Cardiac fibroblast (primary cell): Measurements from ENCODE around the gene ACE2.

Source experiments
- DNase-seq, 2 donors: peaks; one replicate each; pipeline versions ENCODE4 v3.0.0 to v3.0.0-alpha.2; 2010; ENCODE audit warnings: low read depth in 2 of 2
- H3K4me3 ChIP-seq, 2 donors: replicated peaks in 1 of 2; 1 replicate in 1 of 2; 2 replicates in 1 of 2; pipeline ENCODE4 v1.5.1; 2011; ENCODE audit warnings: low read depth in 2 of 2, low read length in 2 of 2, mild to moderate bottlenecking in 2 of 2, moderate library complexity in 1 of 2
- TF ChIP-seq, protein P1 (sequence below): IDR thresholded peaks from one replicate; pipeline ENCODE4 v1.5.1; 2011; ENCODE audit warnings: low read depth, mild to moderate bottlenecking, low read length, inconsistent platforms

The ACE2 gene

DNA sequence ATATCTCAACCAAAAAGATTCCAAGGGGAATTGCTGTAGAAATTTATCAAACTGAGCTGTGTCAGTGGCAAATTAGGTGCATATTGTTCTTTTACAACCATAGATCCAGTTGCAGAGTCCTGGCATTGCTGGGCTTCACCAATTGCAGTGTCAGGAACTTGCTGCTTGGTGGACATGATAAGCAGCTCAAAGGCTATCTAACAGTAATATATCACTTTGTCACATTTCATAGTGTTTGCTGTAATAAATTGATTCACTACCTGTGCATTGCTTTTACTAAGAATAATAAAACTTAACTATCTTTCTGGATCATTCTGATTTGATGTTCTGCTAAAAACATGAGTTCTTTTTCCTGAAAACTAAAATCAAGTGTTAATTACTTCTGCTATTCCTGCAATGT lies 30.9 kb upstream of the ACE2 start:
- no peak for DNase-seq
- no peak overlapping the region for H3K4me3 ChIP-seq
- TF ChIP-seq, protein P1, sequence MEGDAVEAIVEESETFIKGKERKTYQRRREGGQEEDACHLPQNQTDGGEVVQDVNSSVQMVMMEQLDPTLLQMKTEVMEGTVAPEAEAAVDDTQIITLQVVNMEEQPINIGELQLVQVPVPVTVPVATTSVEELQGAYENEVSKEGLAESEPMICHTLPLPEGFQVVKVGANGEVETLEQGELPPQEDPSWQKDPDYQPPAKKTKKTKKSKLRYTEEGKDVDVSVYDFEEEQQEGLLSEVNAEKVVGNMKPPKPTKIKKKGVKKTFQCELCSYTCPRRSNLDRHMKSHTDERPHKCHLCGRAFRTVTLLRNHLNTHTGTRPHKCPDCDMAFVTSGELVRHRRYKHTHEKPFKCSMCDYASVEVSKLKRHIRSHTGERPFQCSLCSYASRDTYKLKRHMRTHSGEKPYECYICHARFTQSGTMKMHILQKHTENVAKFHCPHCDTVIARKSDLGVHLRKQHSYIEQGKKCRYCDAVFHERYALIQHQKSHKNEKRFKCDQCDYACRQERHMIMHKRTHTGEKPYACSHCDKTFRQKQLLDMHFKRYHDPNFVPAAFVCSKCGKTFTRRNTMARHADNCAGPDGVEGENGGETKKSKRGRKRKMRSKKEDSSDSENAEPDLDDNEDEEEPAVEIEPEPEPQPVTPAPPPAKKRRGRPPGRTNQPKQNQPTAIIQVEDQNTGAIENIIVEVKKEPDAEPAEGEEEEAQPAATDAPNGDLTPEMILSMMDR = no peak

DNA sequence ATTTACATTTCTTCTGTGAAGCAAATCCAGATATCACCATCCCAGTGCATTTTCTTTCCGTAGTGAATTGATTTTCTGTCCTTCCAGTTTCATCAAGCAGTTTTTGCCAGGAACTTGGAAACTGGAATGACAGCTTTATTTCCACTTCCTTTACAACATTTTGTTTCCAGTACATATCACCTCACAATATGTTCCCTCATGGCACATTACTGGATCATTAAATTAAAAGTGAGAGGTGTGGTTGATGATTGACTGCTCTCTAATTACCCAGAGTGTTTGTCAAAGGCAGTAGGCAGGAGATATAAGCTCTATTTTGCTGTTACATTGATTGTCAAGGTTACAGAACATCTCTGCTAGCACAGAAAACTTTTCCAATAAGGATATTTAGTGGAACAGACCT lies 22.3 kb upstream of the ACE2 start:
- H3K4me3 ChIP-seq = no peak overlapping the region
- TF ChIP-seq, protein P1 = no peak
- DNase-seq = no peak

DNA sequence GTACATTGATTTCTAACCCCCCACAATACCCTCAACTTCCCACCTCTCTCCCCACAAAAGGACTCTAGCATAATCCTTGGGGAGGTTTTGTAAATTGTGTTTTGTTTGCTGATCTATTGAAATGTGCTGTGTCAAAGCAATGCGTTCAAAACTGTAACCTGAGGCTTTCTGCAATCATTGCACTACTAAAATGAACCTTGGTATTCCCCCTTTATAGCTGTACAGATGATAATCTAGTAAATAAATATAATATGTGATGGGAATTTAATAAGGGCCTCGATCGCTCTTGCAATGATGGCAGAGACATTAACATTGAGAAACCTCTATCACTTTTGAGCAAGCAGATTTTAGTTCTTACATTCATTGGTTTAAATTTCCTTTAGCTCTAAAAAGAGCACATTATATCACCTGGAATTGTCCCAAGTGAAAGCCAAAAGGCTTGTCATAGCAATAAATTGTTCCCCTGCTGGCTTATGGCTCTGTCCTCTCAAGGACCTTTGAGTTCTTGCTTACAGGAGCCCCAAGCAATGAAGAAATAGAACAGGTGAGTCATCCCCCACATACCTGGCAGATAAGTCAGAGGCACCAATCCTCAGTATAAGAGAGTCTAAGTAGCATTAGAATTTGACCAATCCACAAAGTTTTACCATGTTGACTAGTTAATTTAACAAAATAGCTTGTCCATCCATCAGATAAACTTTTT lies 18.4 kb upstream of the ACE2 start:
- TF ChIP-seq, protein P1 = no peak
- peak in 1 of 2 donors; percentile 57 for DNase-seq
- H3K4me3 ChIP-seq = no peak overlapping the region

- peak in 1 of 2 donors; percentile 64 for DNase-seq
- TF ChIP-seq, protein P1 = no peak
- no peak overlapping the region for H3K4me3 ChIP-seq
Measured at GRCh38 chrX:15617111-15617510, 16.4 kb upstream of the ACE2 start.

DNA sequence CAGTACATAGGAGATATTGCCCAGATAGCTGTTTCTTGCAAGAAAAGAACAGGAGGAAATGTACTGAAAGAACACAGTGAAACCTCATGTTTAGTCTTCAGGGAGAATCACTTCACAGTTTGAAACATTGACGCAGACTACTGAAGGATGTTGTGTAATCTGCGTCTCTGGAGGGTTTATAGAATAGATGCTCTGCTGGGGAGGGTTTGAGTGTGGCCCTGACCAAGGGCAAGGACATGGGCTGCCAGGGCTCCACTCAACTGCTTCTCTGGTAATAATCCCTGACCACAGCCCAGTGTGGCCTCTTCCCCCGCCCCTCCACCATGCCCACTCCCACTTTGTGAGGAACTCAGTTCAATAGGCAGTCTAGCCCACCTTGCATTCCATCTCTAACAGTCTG lies 15.8 kb upstream of the ACE2 start:
- no peak overlapping the region for H3K4me3 ChIP-seq
- DNase-seq = peak; percentile 1 to 77
- TF ChIP-seq, protein P1 = no peak

GRCh38 chrX:15607067-15607466 lies 6.3 kb upstream of the ACE2 start:
- DNase-seq = no peak
- TF ChIP-seq, protein P1 = no peak

GRCh38 chrX:15606136-15606535 lies 5.4 kb upstream of the ACE2 start:
- DNase-seq = no peak
- H3K4me3 ChIP-seq = no peak overlapping the region
- TF ChIP-seq, protein P1 = no peak

More at GRCh38 chrX:15607067-15607466, 6.3 kb upstream of the ACE2 start:
- H3K4me3 ChIP-seq = no peak overlapping the region
